Measurements from ENCODE around the gene FBXW12. TPM values are rescaled to one million over a fixed set of nuclear protein-coding genes. Genes with fewer than 3 reads are reported as not detected.
"Not testable (repeated sequence)": the region's sequence is repeated elsewhere in the genome, so short reads cannot be mapped to it uniquely, and the experiment has no call there.

FBXW12 gene
- polyA plus RNA-seq, 4 donors, result 0.33 to 0.56 (median 0.41) TPM

GRCh38 chr3:48372377-48372770 lies 355 bp downstream of the FBXW12 start:
- no peak for DNase-seq (ENCODE audit: low read depth in 4 of 4, low spot score in 3 of 4)

GRCh38 chr3:48372862-48373435 lies 930 bp downstream of the FBXW12 start:
- no peak for DNase-seq (ENCODE audit: low read depth in 4 of 4, low spot score in 3 of 4)

GRCh38 chr3:48387634-48388033 lies 15.6 kb downstream of the FBXW12 start:
- DNase-seq (ENCODE audit: low read depth in 4 of 4, low spot score in 3 of 4), result no peak

GRCh38 chr3:48388966-48389365 lies 16.9 kb downstream of the FBXW12 start:
- no peak for DNase-seq (ENCODE audit: low read depth in 4 of 4, low spot score in 3 of 4)

GRCh38 chr3:48394391-48394790 lies 22.4 kb downstream of the FBXW12 start:
- no peak for DNase-seq (ENCODE audit: low read depth in 4 of 4, low spot score in 3 of 4)

- no peak for DNase-seq (ENCODE audit: low read depth in 4 of 4, low spot score in 3 of 4)
These were observed 23.7 kb downstream of the FBXW12 start for GRCh38 chr3:48395714-48396113.

- DNase-seq (ENCODE audit: low read depth in 4 of 4, low spot score in 3 of 4), result no peak
These were observed 26.0 kb downstream of the FBXW12 start for GRCh38 chr3:48397767-48398681.

- DNase-seq (ENCODE audit: low read depth in 4 of 4, low spot score in 3 of 4), result no peak
These were observed 26.8 kb downstream of the FBXW12 start for GRCh38 chr3:48398701-48399386.

- DNase-seq (ENCODE audit: low read depth in 4 of 4, low spot score in 3 of 4), result no peak
These were observed 27.6 kb downstream of the FBXW12 start for GRCh38 chr3:48399387-48400172.

- DNase-seq (ENCODE audit: low read depth in 4 of 4, low spot score in 3 of 4), result peak; percentile 34 to 53 (median 39)
These were observed 28.9 kb downstream of the FBXW12 start for GRCh38 chr3:48400824-48401433.

- DNase-seq (ENCODE audit: low read depth in 4 of 4, low spot score in 3 of 4), result not testable (repeated sequence)
These were observed 29.4 kb downstream of the FBXW12 start for GRCh38 chr3:48401434-48401901.

GRCh38 chr3:48402281-48402732 lies 30.3 kb downstream of the FBXW12 start:
- DNase-seq (ENCODE audit: low read depth in 4 of 4, low spot score in 3 of 4), result no peak

- no peak for DNase-seq (ENCODE audit: low read depth in 4 of 4, low spot score in 3 of 4)
These were observed 30.9 kb downstream of the FBXW12 start for GRCh38 chr3:48402907-48403306.

- DNase-seq (ENCODE audit: low read depth in 4 of 4, low spot score in 3 of 4), result no peak
These were observed 31.8 kb downstream of the FBXW12 start for GRCh38 chr3:48403533-48404439.

GRCh38 chr3:48404440-48405342 lies 32.7 kb downstream of the FBXW12 start:
- DNase-seq (ENCODE audit: low read depth in 4 of 4, low spot score in 3 of 4), result no peak

- DNase-seq (ENCODE audit: low read depth in 4 of 4, low spot score in 3 of 4), result no peak
These were observed 33.4 kb downstream of the FBXW12 start for GRCh38 chr3:48405343-48405881.

GRCh38 chr3:48405971-48406370 lies 34.0 kb downstream of the FBXW12 start:
- DNase-seq (ENCODE audit: low read depth in 4 of 4, low spot score in 3 of 4), result no peak
